GM19099 (cell line): ENCODE results near the gene FGF14.

ENCODE experiments used
- POLR2A ChIP-seq: IDR thresholded peaks from 3 replicates; pipeline ENCODE4 v1.6.1; 2011; ENCODE audit warnings: low read depth; ENCODE audit not compliant: insufficient read length; ENCODE audit errors: extremely low read depth

Gene FGF14

GRCh38 chr13:102261316-102261715, 140.5 kb downstream of the FGF14 start:
- no peak for TF ChIP-seq POLR2A

DNA sequence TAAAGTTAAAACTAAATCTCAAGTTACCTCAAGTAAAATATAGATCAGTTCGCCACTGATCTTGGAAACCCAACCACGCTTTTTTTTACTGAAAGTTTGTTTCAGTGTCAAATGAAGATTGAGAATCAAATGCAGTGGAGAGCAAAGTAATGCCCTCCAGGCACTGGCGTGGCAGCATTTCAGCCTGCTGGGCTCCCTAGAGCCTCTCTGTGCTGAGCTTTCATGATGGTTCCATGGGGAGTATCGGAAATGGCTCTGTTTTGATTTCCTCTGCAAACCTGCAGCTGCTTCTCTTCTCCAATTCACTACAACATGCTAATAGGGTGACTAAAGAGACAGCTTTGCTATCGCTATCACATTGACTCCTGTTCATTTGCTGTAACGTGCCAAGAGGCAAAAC, 141.6 kb downstream of the FGF14 start:
- no peak for TF ChIP-seq POLR2A

GRCh38 chr13:102255409-102255808, 146.4 kb downstream of the FGF14 start:
- no peak for TF ChIP-seq POLR2A

GRCh38 chr13:102251817-102252216, 150.0 kb downstream of the FGF14 start:
- TF ChIP-seq POLR2A: no peak

DNA sequence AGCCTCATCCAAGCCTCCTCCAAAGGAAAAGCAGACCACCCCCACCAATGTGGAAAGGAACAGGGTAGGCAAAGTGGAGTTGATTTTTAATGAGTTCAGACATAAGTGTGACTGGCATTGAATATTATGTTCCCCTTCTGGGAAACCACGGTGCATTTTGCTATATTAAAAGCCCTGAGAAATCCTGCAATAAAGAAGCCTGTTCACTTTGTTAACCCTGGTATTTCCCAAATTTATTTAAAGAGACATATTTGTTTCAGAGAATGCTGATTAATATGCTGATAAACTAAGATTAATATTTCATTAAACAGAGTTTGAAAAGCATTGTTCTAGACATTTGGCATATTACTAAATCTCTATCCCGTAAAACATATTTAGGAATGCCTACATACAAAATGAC, 151.4 kb downstream of the FGF14 start:
- TF ChIP-seq POLR2A: no peak

DNA sequence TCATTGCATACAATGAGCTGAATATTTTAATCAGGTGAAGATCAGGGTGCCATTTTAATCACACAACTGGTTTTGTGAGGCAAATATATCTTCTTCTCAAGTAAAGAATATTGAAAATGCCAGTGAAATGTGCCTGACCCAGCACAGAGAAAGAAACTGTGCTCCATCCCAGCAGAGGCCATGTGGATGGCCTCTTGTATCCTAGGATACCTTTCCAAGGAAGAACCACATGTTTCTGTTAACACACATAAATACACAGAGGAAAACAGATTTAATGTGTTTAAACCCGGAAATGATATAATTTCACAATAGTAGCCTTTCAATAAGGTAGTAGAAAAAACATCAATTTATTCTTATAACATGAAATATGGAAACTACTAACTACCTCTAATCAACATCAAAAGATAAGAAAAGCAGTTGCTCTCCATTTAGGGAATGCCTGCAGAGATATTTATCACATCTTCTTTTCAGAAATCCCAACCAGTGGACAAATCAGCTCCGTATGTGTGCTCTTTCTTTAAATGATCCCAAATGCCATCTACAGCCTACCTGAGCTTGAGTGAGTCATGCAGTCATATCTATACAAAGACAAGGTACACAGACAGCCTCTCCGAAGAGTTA, 157.1 kb downstream of the FGF14 start:
- no peak for TF ChIP-seq POLR2A

- TF ChIP-seq POLR2A: no peak
These were observed 161.7 kb downstream of the FGF14 start for GRCh38 chr13:102240110-102240509.

DNA sequence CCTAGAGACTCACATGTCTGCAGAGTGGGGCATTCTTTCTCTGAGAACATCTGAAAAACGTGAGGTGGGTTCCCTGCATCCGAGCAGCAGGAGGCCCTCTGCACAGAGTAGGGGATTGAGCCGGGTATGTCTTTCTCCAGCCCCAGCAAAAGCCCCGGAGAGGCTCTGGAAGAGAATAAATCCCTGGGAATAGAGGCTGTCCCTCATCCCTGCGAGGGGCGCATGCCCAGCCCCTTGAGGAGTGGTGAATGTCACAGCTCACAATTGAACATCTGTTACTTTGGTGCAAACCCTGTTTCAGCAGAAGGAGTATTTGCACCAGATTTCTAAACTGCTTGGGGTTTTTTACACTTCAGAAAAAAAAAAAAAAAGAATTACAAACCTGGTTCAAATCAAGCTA, 164.6 kb downstream of the FGF14 start:
- TF ChIP-seq POLR2A: no peak

- TF ChIP-seq POLR2A: no peak
These were observed 165.0 kb downstream of the FGF14 start for GRCh38 chr13:102236830-102237229.

GRCh38 chr13:102236341-102236740, 165.5 kb downstream of the FGF14 start:
- TF ChIP-seq POLR2A: no peak

GRCh38 chr13:102235689-102236088, 166.2 kb downstream of the FGF14 start:
- no peak for TF ChIP-seq POLR2A

DNA sequence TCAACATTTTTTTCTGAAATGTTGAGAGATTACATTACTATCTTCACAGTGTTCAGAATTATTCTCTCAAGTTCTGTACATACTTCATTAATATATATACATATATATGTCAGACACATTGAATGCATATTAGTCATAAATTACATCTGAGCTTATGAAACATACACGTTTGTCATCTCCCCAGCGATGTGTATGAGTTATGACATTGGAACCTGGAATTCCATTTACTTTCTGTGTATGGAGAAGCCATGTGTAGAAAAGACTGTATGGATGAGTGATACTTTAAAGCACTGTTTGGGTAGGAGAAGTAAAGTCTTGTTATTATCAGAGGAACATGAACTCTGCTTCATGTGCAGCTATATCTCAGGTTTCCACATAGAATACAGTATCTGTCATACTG, 167.2 kb downstream of the FGF14 start:
- no peak for TF ChIP-seq POLR2A

- TF ChIP-seq POLR2A: no peak
These were observed 168.2 kb downstream of the FGF14 start for GRCh38 chr13:102233566-102234208.

GRCh38 chr13:102231479-102231878, 170.4 kb downstream of the FGF14 start:
- TF ChIP-seq POLR2A: no peak

- no peak for TF ChIP-seq POLR2A
These were observed 174.1 kb downstream of the FGF14 start for GRCh38 chr13:102227741-102228140.

GRCh38 chr13:102226591-102226990, 175.3 kb downstream of the FGF14 start:
- TF ChIP-seq POLR2A: no peak

- no peak for TF ChIP-seq POLR2A
These were observed 176.0 kb downstream of the FGF14 start for GRCh38 chr13:102225892-102226291.
